GM21423 (cell line): ENCODE measurements around the gene SIGMAR1.
"Not testable (repeated sequence)": the region's sequence is repeated elsewhere in the genome, so short reads cannot be mapped to it uniquely, and the experiment has no call there.

Experiments used
- ATAC-seq: cut with Tn5 transposase; IDR thresholded peaks from one replicate; pipeline ENCODE4 v1.9.1; 2021; ENCODE audit warnings: mild to moderate bottlenecking, moderate library complexity; ENCODE audit not compliant: unreplicated experiment

Gene SIGMAR1

GRCh38 chr9:34655394-34655793 lies 17.8 kb upstream of the SIGMAR1 start:
- ATAC-seq, result no peak

GRCh38 chr9:34654323-34655051 lies 16.9 kb upstream of the SIGMAR1 start:
- no peak for ATAC-seq

GRCh38 chr9:34653151-34654072 lies 15.8 kb upstream of the SIGMAR1 start:
- no peak for ATAC-seq

DNA sequence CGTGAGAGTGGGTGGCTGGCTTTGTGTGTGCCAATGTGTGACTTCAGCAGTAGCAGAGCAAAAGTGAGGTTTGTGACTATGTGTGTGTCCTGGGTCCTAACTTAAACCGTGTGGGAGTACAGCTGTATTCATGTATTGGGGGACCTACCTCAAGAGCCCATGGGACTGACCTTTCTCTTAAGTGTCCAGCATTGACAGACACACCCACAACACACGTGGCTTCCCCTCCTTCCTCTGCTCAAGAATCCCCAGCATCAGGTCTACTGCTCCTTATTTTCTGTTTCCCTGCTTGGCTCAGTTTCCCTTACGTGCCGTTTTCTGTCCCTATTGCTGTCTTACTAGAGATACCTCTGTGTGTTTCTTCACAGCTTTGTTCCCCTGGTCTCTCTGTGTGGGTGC lies 15.0 kb upstream of the SIGMAR1 start:
- ATAC-seq, result no peak

DNA sequence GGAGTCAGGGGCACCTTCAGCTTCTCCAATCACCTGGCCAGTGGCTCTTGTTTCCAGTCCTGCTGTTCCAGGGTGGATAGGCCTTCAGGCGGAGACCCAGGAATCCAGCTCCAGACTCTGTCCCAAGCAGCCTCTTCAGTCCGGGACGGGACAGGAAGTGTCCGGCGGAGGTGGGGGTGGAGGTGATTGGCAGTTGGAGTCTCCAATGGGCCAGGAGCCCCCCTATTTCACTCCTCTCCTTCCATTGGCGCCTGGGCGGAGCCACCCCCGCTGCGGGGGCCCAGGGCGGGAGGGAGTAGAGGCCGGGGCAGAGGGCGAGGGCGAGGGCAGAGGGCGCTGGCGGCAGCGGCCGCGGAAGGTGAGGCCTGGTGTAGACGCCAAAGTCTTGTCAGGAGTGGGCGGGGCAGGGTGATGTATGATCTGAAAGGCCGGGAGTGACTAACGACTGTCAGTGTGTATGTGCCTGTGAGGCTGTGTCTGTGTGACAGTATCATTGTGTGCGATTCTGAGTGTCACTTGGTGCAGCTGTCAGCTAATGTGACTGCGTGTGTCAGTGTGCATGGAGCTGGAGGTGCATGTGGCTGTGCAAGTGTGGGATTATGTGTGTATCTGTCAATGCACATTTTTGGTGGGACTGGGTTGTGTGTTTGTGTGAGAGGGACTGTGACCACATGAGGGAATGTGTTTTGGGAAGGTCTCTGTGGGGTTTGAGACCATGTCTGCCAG lies 14.5 kb upstream of the SIGMAR1 start, which contains the start of gene IL11RA:
Gene IL11RA (plus strand): TSS at position 310 of the 726 bp plus-strand sequence. CDS start 3,033 bp downstream, outside the sequence.
- no peak for ATAC-seq

- no peak for ATAC-seq
These were observed 13.7 kb upstream of the SIGMAR1 start for GRCh38 chr9:34651321-34651720.

DNA sequence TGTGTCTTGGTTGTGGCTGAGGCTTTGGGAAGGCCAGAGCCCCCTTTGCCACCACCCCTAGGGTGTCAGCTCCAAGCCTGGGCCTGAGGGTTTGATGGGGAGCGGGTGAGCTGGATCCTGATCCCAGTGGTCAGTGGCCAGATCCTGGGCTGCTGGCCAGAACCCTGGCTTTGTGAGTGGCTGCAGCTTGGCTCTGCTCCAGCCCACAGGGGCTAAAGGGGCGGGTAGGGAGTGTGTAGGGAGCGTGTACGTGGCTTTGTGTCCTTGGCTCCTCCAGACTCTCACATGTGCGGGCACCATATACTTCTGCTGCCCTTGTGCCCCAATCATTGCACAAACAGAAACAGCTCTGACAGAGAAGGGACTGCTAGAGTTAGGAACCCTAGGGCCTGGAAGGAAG lies 13.2 kb upstream of the SIGMAR1 start:
- ATAC-seq, result no peak

GRCh38 chr9:34648673-34649072 lies 11.1 kb upstream of the SIGMAR1 start:
- no peak for ATAC-seq

DNA sequence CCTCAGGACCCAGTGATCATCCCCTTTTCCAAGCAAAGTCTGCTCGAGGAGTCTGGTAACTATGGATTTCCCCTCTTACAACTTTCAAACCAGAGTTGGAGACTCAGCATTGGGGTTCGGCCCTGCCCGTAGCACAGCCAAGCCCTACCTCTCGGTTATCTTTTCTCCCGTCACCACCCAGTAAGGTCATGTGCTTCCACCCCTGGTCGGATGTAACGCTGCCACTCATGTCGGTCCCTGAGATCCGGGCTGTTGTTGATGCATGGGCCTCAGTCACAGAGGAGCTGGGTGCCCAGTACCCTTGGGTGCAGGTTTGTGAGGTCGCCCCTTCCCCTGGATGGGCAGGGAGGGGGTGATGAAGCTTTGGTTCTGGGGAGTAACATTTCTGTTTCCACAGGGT lies 10.1 kb upstream of the SIGMAR1 start:
- no peak for ATAC-seq

- no peak for ATAC-seq
These were observed 9.5 kb upstream of the SIGMAR1 start for GRCh38 chr9:34647084-34647403.

GRCh38 chr9:34646211-34647083 lies 8.9 kb upstream of the SIGMAR1 start, which contains the start of gene GALT:
Gene GALT, plus strand, starts transcription at chr9:34646675. Its CDS starts 30 bp downstream, at chr9:34646705.
- ATAC-seq, result peak; percentile 87

GRCh38 chr9:34644766-34645314 lies 7.3 kb upstream of the SIGMAR1 start:
- no peak for ATAC-seq

DNA sequence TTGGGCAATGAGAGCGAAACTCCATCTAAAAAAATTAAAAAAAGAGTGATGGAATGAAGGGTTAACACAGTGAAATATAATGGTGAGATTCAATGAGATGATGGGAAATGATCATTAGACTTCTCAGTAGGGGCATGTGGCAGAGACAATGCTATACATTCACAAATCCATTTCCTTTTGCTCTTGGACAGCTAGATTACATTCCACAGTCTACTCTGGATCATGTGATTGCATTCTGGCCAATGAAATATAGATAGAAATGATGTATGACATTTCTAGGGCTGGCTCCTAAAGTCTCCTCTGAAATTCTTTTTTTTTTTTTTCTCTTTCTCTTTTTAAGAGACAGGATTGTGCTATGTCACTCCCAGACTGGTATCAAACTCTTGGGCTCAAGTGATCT lies 5.1 kb upstream of the SIGMAR1 start:
- ATAC-seq, result no peak

DNA sequence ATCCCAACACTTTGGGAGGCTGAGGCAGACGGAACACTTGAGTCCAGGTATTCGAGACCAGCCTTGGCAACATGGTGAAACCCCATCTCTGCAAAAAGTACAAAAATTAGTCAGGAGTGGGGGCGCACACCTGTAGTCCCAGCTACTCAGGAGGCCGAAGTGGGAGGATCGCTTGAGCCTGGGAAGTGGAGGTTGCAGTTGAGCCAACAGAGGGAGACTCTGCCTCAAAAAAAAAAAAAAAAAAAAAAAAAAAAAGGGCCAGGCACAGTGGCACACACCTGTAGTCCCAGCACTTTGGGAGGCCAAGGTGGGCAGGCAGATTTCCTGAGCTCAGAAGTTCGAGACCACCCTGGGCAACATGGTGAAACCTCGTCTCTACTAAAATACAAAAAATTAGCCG lies 1.7 kb upstream of the SIGMAR1 start:
- not testable (repeated sequence) for ATAC-seq

GRCh38 chr9:34638138-34638445 lies 505 bp upstream of the SIGMAR1 start:
- no peak for ATAC-seq

- no peak for ATAC-seq
These were observed 714 bp downstream of the SIGMAR1 start for GRCh38 chr9:34636791-34637355.

- ATAC-seq, result no peak
These were observed 2.0 kb downstream of the SIGMAR1 start for GRCh38 chr9:34635556-34635955.

DNA sequence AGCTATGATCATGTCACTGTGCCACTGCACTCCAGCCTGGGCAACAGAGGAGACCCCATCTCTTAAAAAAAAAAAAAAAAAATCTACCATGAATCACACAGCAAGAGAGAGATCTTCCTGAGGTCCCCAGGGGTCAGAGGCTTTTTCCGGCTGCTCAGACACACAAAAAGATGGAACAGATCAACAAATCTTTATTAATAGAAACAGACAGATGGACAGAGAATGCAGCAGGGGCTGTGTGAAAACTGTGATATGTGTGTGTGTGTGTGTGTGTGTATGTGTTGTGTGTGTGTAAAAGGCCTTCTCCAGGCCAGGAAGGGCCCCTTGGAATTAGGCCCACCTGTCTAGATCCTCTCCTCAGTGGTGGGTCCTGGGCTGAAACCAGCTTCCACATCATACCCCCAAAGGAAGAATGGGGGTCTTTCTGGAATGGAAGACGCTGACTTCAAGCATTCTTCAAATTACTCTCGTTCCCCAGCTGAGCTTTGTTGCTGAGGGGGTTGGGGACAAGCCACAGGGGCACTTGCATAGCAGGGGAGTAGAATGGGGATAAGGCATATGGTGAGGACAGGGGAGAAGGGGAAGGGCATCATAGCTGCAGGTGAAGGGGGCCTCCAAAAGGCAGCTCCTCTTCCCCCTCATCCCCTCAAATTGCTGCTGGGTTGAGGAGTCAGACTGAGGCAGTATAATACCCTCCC lies 2.9 kb downstream of the SIGMAR1 start:
- no peak for ATAC-seq

GRCh38 chr9:34633851-34634550 lies 3.6 kb downstream of the SIGMAR1 start:
- ATAC-seq, result peak; percentile 32
